ENCODE data around the gene RNF13.

The RNF13 gene, protein sequence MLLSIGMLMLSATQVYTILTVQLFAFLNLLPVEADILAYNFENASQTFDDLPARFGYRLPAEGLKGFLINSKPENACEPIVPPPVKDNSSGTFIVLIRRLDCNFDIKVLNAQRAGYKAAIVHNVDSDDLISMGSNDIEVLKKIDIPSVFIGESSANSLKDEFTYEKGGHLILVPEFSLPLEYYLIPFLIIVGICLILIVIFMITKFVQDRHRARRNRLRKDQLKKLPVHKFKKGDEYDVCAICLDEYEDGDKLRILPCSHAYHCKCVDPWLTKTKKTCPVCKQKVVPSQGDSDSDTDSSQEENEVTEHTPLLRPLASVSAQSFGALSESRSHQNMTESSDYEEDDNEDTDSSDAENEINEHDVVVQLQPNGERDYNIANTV

DNA sequence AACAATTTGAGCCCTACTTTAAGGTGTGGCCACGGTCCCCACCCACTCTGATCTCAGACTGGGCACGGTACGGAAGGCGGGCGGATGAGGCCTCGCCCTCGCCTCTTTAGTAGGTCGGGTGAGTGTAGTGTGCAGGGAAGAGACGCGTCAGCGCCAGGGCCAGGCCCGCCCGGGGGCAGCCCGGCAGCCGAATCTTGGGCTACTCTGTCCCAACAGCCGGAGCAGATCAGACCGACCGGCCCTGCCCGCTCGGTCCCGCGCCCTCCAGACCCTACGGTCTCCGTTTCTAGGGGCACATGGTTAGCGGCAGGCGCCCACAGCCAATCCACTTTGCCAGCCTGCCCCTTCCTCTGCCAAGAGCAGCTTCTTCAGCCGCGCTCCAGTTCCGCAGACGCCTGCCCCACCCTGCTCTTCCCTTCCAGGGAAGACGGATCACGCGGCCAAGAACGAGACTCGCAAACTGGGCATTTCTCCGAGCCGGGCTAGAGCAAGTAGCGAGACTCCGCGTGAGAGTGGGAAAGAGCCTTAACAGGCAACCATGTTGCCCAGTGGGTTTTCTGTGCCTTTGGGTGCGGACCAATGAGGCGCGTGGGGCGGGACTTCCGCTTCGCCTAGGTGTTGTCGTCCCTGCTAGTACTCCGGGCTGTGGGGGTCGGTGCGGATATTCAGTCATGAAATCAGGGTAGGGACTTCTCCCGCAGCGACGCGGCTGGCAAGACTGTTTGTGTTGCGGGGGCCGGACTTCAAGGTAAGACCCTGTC, at the start of gene RNF13:
Gene RNF13 (plus strand): TSS at position 610 of the 761 bp plus-strand sequence. CDS start 32,812 bp downstream, outside the sequence.
- DNase-seq: peak; percentile 98

DNA sequence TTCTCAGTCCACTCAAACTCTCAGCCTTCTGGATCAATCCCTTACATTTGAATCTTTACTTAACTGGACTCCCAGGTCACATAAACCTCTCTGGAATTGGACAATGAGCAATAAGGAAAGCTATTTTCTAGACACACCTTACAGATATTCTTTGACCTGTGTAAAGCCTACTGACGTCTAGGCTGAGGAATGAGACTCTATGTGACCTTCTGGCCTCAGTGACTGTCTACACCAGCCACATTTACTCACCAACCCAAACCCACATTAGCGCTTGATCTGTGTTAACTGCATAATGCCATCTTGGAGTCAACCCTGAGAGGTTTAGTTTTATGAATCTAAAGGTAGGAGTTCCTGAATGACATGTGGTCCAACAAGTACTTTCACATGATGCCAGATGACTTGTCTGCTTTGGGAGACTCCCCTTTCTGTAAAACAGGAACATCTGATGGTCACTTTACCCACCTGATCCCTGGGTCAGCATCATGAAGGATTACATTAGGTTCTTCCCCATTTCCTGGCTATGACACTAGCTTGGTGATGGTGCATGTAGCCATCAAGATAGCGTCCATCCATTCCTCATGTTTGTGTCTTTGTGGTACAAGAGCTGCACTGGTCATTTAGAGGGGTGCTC, 49.3 kb upstream of the RNF13 start:
- no peak for DNase-seq

DNA sequence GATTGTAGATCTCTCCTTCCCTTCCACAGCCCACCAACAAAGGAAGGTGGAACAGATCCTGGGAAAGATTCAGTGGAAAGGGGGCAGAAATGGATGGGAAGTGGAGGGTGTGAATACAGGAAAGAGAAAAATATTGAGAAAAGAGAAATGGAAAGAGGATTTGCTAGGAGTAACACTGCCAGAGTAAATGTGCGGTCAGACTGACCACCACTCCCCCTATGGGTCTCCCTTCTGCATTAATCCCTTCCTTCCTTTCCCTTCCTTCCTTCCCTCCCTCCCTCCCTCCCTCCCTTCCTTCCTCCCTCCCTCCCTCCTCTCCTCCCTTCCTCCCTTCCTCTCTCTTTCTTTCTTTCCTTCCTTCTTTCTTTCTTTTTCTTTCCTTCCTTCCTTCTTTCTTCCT, 48.7 kb upstream of the RNF13 start:
- DNase-seq: no peak

DNA sequence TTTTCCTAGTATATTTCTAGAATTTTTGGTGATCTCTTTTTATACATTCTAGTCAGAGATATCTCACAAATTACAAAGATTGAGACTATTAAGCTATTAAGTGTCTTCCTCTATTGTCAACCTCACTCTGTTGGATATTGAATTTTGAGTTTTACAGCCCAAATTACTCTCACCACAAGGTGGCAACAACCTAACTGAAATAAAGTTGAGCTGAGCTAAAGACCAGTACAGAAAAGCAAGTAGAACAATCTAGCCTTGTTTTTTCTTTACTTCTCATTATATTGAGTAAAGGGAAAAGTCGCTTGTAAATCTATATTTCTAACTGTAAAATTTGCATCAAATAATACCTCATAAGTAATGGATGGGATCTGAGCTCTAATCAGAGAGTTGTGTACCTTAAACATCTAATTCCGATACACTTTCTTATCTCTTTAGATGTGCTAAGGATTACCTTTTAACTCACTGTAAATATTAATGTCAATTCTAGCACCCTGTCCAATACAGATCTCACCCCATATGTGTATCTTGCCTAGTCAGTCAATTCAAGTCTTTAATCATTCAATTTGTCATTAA, 47.2 kb upstream of the RNF13 start:
- DNase-seq: no peak

DNA sequence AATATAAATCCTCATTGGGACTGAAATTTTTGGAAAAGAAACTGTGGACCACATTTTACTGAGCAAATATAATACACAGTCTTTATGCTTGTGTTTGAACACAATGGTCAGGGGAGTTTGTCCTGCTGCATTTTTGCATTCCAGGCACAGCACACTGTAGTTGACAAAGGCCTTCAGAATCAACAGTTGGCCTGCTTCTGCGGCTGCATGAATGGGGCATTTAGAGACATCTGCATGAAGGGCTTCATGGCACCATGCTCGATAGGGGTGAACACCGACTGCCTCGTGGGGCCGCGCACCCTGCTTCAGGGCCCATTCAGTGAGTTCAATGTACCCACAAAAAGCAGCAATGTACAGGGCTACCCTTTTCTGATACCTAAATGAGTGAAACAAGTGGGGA, 45.3 kb upstream of the RNF13 start:
- no peak for DNase-seq

DNA sequence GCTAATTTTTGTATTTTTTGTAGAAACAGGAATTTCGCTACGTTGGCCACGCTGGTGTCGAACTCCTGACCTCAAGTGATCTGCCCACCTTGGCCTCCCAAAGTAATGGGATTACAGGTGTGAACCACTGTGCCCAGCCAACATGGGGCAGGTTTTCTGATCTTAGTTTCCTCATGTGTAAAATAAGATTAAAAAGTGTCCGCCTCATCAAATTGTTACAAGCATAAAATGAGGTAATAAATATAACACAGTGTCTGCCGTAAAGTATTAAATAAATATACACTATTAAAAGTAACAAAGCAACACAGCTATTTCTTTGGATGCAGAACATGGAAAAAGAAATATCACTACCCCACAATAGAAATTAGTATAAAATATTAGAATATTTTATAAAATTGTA, 44.3 kb upstream of the RNF13 start:
- no peak for DNase-seq

DNA sequence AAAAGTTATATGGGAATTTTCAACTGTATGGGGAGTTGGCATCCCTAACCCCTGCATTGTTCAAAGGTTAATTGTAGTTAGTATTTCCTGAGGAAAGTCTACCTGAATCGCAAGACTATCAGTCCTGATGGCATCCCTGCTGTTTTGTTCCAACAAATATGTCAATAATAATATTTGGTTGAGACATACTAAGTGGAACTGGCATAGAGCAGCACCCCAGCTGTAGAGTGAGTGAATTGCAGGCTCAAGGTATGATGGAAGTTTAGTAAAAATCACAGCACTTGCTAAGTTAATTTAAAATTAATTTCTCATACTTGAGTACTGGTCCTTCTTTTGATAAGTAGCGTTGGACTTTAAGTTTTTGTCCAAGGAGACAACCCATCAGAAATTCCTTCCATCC, 42.8 kb upstream of the RNF13 start:
- DNase-seq: no peak

DNA sequence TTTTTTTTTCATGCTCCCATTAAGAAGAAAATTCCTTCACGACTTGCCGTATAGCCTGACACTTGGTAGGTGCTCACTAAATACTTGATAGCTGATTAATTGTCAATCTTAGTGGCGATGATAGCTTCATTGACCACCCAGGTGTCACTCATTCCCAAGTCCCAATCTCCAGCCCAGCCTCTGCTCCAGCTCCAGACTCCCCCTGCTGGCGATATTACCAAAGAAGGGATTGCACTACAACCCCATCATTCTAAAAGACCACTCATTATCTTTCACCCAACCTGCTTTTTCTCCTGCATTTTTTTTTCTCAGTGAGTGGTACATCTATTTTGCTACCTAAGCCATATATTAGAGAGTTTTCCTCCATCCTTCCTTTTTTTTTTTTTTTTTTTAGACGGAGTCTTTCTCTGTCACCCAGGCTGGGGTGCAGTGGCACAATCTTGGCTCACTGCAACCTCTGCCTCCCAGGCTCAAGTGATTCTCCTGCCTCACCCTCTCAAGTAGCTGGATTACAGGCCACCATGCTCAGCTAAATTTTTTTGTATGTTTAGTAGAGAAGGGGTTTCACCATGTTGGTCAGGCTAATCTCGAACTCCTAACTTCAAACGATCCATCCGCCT, 41.3 kb upstream of the RNF13 start:
- peak; percentile 67 for DNase-seq

DNA sequence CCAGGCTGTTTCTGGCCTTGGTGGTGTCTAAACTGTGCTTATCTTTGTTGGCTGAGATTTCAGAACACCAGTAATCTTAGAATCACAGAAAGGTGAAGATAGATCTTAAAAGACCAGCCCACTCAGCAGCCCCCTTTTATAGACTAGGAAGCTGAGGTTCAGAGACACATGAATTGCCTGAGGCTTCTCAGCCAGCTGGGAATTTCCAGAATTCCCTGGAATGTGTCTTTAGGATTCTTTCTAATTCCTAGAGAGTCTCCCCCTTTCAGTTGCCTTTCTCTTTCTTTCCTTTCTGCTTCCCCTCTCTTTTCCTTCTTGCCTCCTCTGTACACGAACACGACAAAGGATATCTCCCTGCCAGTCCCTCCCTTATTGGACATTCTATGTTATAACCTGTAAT, 40.2 kb upstream of the RNF13 start:
- DNase-seq: no peak

DNA sequence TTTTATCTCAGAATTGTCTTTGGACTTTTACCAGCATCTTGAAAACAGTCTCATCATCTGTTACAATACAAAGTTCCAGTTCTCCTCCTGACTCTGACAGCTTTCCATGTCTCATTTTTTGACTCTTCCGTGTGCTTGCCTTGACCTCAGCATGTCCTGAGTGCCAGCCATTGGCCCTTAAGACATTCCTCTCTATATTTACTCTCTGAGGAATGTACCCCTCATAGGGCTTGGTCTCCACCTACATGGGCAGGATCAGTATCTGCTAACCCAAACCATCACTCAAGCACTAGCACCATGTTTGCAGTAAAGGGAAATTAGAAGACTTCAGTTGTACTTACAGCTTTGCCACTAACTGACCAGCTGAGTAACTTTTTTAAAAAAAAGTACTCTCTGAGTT, 36.8 kb upstream of the RNF13 start:
- DNase-seq: no peak

DNA sequence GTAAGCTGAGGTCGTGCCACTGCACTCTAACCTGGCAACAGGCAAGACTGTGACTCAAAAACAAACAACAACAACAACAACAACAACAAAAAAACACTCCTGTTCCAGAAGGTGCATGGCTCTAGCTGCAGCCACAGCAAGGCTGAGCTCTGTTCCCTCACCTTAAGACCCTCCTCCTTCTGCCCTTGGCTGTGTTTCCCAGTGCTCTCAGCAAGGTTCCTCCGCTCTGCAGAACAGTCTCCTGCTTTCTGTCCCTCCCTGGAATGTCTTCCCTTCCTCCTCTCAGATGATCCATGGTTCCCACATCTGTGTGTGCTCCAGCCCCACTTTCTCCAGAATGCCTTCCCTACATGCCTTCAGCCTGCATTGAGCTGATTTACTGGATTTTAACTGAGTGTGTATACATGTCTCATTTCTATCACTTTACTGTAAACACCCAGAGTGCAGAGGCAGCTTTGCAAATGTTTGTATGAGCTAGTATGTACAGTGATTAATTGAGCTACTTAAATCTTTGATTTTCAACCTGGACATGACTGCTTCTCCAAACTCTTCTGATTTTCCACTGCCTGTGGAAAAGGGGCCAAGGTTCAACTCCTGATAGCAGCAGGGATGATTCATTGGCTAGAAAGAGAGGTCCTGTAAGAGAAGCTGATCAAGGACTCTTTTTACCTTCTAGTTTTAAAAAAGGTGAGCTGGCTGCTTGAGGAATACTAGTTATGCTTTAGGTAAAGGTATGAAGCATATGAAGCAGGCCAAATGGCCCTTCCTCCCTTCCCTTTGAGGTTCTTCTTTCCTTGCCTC, 35.4 kb upstream of the RNF13 start:
- no peak for DNase-seq

DNA sequence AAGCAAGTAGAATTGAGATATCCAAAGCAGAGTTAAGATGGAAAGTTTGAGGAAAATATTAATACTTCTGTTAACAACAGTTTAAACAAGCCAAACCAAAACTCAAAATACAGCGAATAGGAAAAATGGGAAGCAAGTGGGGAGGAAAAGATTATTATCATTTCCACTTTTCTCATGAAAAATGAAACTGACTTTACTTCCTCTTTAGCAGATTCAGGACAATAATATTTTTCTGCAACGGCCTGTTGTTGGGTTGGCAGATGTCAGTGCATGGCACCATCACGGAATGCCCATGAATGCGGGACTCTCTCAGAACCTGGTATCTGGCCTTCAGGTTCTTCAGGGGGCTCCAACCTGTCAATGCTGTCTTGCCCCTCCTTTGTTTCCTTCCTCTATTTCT, 31.8 kb upstream of the RNF13 start:
- no peak for DNase-seq

DNA sequence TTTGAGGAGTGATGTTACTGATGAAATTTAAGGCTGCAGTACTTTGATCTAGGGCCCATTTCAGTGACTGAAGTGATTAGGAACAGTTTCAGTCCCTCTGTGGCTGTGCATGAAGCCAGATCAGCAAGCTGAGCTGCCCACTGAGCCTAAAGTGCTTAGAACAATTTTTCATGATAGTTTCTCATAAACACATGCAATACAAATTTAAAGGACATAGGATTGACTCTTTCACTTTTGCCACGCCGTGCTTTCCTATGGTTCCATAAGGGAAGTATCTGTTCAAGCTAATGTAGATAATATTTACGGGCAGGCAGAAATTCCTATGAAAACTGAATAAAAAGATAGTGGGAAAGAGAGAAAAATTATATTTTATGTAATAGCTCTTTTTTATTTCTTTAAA, 31.3 kb upstream of the RNF13 start:
- no peak for DNase-seq

DNA sequence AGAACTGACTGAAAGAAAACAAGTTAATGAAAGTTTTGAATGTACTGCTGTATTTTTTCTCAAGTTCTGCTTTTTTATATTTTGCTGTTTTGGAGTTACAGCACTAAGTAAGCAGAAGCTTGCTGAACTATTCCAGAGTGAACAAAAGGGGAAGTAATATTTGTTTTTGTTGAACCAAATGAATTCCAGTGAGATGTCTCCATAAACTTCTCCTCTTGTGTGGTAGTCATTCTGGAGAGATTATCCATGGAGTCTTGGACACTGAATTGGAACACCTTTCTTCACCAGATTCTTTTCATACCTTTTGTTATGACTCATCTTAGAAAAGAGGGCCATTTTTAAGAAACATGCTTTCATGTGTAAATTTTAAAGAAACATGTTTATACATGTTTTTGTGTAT, 29.4 kb upstream of the RNF13 start:
- DNase-seq: no peak

DNA sequence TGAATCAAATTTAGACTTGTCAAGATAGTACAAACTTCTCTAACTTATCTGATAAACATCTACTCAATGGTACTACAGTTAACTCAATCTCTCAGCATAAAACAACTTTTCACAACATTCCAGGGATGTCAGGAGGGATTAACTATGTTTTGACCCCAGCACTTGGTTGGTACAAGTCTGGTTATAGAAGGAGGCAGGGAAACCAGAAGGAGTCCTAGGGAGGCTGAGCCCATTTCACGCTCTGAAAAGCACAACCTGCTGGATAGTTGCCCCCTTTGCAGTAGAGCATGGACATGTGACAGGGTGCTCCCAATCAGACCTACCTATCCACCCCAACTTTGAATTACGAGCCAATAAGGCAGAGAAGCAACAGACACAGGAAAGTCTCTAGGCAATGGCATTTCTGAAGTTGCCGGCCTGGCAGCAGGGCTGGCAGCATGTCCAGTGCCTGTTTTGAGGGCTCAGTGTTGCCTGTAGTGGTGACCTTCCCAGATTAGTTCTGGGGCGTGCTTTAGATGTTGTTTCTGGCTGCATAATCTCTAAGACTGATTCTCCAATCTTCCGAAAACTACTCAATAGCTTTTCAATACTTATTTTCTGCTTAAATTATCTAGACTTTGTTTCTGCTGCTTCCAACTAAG, 28.8 kb upstream of the RNF13 start:
- no peak for DNase-seq

DNA sequence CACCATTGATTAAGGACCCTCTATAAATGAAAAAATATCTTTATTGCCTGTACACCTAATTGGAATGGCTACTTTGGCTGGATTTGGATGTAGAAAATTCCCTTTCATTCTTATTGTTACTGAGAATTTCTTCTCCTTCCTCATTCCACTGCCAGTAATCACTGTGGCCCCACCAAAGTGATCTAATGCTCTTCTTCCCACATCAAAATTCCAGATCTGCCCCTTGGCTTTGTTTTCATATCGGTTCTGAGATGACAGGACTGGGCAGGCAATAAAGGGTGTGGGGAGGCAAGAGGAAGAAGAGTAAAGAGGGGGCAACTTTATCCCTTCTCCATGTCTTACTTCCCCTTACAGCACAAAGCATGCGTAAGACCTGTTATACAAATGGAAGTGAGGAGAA, 22.7 kb upstream of the RNF13 start:
- no peak for DNase-seq

DNA sequence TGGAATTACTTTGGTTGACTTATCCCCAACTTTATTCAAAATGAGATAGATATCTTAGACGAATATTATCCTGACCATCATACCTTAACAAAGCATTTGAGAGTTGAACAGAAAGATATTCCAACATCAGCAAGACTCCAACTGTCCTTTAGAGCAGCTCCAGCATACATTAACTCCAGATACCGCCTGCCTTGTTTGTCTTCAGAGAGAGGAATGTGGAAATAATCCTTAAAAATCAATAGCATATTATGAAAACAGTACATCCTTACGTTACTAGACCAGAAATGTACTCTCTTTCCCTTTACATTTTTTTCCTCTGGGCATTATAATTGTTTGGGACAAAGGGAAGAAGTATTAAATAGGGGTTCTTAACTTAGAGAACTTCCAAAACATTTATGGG, 22.3 kb upstream of the RNF13 start:
- no peak for DNase-seq

DNA sequence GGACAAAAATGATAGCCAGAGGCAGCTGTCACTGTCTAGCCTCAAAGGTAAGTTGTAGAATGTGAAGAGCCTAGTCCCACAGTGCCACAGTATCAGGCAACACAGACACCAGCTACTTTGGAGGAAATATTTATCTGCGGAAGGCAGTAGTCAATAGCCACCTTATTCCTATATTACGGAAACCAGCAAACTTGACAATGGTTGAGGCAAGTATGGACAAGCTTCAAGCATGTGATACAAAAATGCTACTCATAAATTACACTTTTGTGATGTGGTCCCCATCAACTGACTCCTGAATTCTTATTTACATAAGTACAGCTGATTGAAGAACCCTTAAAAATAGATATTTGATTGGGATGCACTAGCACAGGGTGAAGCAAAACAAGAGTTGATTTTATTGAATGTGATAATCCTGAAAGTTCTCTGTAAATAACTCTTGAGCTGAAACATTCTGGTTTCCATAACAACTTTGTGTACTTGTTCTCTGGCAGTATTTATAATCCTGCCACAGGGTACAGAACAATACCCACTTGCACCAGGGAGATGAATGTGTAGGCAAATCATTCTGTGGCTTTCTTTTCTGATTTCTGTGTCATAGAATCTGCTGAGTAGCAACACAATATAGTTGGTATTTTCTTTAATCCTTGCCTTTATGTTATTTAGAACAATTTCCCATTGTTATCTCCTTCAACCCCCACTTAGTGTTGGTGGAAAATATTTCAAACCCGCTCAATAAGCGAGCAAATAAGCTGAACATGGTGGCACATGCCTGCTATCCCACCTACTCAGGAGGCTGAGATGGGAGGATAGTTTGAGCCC, 20.4 kb upstream of the RNF13 start, which contains the start of gene ANKUB1:
Gene ANKUB1 (minus strand): TSS at position 103 of the 819 bp plus-strand sequence. CDS start 188 bp downstream, outside the sequence.
- no peak for DNase-seq

DNA sequence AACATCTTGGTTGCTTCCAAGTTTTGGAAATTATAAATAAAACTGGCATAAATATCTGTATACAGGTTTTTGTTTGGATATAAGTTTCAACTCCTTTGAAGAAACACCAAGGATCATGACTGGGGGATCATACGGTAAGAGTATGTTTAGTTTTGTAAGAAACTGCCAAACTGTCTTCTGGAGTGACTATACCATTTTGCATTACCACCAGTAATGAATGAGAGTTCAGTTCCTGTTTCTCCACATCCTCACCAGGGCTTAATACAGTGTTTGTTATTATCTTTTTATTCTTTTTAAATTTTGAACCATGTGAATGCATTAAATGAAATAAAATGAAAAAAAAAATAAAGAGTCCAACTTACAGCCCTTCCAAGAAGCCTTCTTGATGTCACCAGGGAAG, 17.0 kb upstream of the RNF13 start:
- DNase-seq: no peak

DNA sequence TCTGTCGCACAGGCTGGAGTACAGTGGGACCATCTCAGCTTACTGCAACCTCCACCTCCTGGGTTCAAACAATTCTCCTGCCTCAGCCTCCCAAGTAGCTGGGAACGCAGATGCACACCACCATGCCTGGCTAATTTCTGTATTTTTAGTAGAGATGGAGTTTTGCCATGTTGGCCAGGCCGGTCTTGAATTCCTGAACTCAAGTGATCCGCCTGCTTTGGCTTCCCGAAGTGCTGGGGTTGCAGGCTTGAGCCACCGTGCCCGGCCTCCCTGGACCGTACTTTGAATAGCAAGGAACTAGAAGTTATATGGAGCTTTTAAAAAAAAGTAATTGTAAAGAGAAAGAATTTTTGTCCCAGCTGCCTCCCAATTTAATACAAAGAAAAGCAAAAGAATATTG, 12.3 kb upstream of the RNF13 start:
- no peak for DNase-seq

DNA sequence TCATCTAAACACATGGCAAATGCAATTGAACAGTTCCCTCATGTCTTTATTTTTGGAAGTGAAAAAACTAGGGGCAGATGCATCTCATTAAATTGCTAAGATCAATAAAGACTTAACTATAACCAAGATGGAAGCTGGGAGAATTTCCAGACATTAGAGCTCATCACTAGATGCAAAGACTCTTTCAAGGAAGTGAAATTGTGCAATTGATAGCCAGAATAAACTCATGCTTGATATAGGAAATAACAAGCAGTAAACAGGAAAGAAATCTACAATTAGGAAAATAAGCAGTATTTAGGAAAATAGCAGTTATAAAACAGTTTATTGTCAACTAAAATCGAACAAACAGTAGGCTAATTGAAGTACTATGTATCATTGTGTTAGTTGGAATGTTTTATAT, 11.8 kb upstream of the RNF13 start:
- DNase-seq: no peak
